Measurements from ENCODE around the gene TOB1.

DNA sequence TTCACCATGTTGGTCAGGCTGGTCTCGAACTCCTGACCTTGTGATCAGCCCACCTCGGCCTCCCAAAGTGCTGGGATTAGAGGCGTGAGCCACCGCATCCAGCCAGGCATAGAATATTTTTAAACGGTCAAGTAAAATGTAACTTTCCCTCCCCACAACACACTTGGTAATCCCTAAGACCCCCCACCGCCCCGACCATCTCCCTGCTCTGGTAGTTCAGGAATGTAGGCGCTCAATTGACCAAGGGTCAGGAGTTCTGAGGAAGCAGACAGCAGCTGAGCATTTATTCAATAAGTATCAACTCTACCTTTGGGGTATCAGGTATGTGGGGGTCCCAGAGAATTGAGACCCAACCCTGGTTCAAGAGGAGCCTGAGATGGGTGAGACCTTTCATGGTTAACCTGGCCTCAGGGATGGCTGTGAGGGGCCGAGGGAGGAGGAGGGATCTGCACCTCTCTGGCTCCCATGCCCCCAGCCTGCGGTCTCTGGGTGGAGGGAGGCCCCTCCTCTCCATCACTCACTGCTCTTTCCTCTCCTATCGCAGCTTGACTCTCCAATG, 48.4 kb upstream of the TOB1 start:
- TF ChIP-seq, protein P1, sequence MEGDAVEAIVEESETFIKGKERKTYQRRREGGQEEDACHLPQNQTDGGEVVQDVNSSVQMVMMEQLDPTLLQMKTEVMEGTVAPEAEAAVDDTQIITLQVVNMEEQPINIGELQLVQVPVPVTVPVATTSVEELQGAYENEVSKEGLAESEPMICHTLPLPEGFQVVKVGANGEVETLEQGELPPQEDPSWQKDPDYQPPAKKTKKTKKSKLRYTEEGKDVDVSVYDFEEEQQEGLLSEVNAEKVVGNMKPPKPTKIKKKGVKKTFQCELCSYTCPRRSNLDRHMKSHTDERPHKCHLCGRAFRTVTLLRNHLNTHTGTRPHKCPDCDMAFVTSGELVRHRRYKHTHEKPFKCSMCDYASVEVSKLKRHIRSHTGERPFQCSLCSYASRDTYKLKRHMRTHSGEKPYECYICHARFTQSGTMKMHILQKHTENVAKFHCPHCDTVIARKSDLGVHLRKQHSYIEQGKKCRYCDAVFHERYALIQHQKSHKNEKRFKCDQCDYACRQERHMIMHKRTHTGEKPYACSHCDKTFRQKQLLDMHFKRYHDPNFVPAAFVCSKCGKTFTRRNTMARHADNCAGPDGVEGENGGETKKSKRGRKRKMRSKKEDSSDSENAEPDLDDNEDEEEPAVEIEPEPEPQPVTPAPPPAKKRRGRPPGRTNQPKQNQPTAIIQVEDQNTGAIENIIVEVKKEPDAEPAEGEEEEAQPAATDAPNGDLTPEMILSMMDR (IDR thresholded peaks at IDR 0.05), result no peak
- TF ChIP-seq TEAD4 (IDR thresholded peaks at IDR 0.05; ENCODE audit: borderline replicate concordance, insufficient read depth), result no peak
- no peak for TF ChIP-seq RXRA (IDR thresholded peaks at IDR 0.05; ENCODE audit: borderline replicate concordance, low read depth)
- no peak for TF ChIP-seq EP300 (IDR thresholded peaks at IDR 0.05; ENCODE audit: borderline replicate concordance in 1 of 2, low read depth in 1 of 2, low read length in 1 of 2)
- TF ChIP-seq, protein P2, sequence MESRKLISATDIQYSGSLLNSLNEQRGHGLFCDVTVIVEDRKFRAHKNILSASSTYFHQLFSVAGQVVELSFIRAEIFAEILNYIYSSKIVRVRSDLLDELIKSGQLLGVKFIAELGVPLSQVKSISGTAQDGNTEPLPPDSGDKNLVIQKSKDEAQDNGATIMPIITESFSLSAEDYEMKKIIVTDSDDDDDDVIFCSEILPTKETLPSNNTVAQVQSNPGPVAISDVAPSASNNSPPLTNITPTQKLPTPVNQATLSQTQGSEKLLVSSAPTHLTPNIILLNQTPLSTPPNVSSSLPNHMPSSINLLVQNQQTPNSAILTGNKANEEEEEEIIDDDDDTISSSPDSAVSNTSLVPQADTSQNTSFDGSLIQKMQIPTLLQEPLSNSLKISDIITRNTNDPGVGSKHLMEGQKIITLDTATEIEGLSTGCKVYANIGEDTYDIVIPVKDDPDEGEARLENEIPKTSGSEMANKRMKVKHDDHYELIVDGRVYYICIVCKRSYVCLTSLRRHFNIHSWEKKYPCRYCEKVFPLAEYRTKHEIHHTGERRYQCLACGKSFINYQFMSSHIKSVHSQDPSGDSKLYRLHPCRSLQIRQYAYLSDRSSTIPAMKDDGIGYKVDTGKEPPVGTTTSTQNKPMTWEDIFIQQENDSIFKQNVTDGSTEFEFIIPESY (IDR thresholded peaks at IDR 0.05; ENCODE audit: borderline replicate concordance, low read depth), result no peak
- no peak for TF ChIP-seq RFX5 (IDR thresholded peaks at IDR 0.05; ENCODE audit: low read length)
- TF ChIP-seq, protein P3, sequence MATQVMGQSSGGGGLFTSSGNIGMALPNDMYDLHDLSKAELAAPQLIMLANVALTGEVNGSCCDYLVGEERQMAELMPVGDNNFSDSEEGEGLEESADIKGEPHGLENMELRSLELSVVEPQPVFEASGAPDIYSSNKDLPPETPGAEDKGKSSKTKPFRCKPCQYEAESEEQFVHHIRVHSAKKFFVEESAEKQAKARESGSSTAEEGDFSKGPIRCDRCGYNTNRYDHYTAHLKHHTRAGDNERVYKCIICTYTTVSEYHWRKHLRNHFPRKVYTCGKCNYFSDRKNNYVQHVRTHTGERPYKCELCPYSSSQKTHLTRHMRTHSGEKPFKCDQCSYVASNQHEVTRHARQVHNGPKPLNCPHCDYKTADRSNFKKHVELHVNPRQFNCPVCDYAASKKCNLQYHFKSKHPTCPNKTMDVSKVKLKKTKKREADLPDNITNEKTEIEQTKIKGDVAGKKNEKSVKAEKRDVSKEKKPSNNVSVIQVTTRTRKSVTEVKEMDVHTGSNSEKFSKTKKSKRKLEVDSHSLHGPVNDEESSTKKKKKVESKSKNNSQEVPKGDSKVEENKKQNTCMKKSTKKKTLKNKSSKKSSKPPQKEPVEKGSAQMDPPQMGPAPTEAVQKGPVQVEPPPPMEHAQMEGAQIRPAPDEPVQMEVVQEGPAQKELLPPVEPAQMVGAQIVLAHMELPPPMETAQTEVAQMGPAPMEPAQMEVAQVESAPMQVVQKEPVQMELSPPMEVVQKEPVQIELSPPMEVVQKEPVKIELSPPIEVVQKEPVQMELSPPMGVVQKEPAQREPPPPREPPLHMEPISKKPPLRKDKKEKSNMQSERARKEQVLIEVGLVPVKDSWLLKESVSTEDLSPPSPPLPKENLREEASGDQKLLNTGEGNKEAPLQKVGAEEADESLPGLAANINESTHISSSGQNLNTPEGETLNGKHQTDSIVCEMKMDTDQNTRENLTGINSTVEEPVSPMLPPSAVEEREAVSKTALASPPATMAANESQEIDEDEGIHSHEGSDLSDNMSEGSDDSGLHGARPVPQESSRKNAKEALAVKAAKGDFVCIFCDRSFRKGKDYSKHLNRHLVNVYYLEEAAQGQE (IDR thresholded peaks at IDR 0.05; ENCODE audit: low read depth, low read length), result no peak
- TF ChIP-seq POLR2AphosphoS5 (IDR thresholded peaks at IDR 0.05; ENCODE audit: low read depth, low read length), result no peak
- TF ChIP-seq YY1 (IDR thresholded peaks at IDR 0.05; ENCODE audit: low read depth), result no peak
- TF ChIP-seq GABPA (IDR thresholded peaks at IDR 0.05; ENCODE audit: low read depth), result no peak
- TF ChIP-seq, protein P4, sequence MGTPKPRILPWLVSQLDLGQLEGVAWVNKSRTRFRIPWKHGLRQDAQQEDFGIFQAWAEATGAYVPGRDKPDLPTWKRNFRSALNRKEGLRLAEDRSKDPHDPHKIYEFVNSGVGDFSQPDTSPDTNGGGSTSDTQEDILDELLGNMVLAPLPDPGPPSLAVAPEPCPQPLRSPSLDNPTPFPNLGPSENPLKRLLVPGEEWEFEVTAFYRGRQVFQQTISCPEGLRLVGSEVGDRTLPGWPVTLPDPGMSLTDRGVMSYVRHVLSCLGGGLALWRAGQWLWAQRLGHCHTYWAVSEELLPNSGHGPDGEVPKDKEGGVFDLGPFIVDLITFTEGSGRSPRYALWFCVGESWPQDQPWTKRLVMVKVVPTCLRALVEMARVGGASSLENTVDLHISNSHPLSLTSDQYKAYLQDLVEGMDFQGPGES (IDR thresholded peaks at IDR 0.05; ENCODE audit: low read depth, low read length), result no peak
- TF ChIP-seq RCOR1 (IDR thresholded peaks at IDR 0.05; ENCODE audit: low read length), result no peak
- TF ChIP-seq MAX (IDR thresholded peaks at IDR 0.05; ENCODE audit: low read depth), result no peak
